GM23338 (cell line): ENCODE results near the gene BRD3.

ENCODE experiments used
- CREB1 ChIP-seq: fragments of 250-450 bp; sonication (Bioruptor Pico); IDR thresholded peaks from 2 replicates; pipeline ENCODE4 v1.5.0; 2020; ENCODE audit warnings: low read depth, mild to moderate bottlenecking, moderate library complexity
- ETS1 ChIP-seq: IDR thresholded peaks from 2 replicates; pipeline ENCODE4 v1.6.1; 2016; ENCODE audit warnings: antibody characterized with exemption
- EZH2 ChIP-seq: fragments of 200-600 bp; sonication (generic); IDR thresholded peaks from one replicate; pipeline ENCODE4 v1.8.0; 2017; ENCODE audit warnings: antibody characterized with exemption, mild to moderate bottlenecking, low read depth; ENCODE audit not compliant: unreplicated experiment
- EZH2phosphoT487 ChIP-seq: fragments of 200-600 bp; sonication (generic); IDR thresholded peaks from one replicate; pipeline ENCODE4 v1.8.1; 2018; ENCODE audit warnings: antibody characterized with exemption; ENCODE audit not compliant: unreplicated experiment
- JUNB ChIP-seq: IDR thresholded peaks from one replicate; pipeline ENCODE4 v1.6.1; 2016; ENCODE audit warnings: antibody characterized with exemption; ENCODE audit not compliant: unreplicated experiment
- POLR2AphosphoS5 ChIP-seq: IDR thresholded peaks from 2 replicates; pipeline ENCODE4 v1.6.1; 2016; ENCODE audit warnings: antibody characterized with exemption, low read depth
- STAT1 ChIP-seq: IDR thresholded peaks from one replicate; pipeline ENCODE4 v1.6.1; 2016; ENCODE audit warnings: antibody characterized with exemption; ENCODE audit not compliant: unreplicated experiment
- ZNF114 ChIP-seq: fragments of 250-450 bp; sonication (Bioruptor Pico); IDR thresholded peaks from 2 replicates; pipeline ENCODE4 v1.5.0; 2020; ENCODE audit warnings: mild to moderate bottlenecking, moderate library complexity
- ZNF331 ChIP-seq: fragments of 250-450 bp; sonication (Bioruptor Pico); IDR thresholded peaks from 2 replicates; pipeline ENCODE4 v1.5.0; 2020; ENCODE audit warnings: low read depth, mild to moderate bottlenecking, moderate library complexity
- TF ChIP-seq, protein P1 (sequence below), 2 experiments: fragments of 200-600 bp in 1 of 2; sonication (generic) in 1 of 2; conservative IDR thresholded peaks; 2 replicates each; pipeline versions ENCODE4 v1.5.1 to v1.6.1; 2016 to 2017; ENCODE audit warnings: antibody characterized with exemption in 2 of 2, low read depth in 2 of 2, mild to moderate bottlenecking in 2 of 2, moderate library complexity in 1 of 2
- TF ChIP-seq, protein P2 (sequence below): IDR thresholded peaks from one replicate; pipeline ENCODE4 v1.6.1; 2018; ENCODE audit warnings: antibody characterized with exemption; ENCODE audit not compliant: unreplicated experiment

DNA sequence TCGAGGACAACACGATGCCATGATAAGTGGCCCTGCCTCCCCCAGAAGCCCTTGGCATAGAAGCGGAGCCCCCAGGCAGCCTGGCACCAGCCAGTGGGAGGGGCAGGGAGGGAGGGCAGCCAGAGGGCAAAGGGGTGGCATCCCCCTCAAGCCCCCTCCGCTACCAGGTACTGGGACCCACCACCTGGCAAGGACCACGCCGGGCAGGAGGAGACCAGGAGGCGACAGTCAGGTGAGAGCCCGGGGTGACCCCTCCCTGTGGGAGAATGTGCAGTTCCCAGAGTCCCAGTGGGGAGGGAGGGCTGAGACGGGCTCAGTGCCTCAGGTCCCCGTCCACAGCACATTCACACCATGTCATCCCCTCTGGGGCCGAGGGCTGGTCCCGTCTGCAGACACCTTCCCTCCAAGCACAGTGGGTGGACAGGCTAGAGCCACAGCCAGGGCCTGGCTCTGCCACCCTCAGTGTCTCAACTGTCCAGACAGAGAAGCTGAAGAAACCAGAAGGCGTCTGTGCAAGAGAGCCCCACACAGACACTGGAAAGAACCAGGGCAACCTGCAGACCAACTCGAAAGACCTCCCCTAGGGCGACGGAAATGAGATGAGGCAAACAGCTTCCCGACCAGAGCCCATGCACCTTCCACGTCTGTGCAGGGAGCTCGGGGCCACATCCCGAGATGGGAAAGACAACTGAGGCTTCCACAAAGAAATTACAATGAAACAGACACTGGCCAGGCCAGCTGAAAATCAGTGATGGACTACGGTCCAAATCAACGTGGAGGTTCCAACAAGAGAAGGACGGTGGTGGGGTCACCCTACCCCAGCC lies 11.1 kb downstream of the BRD3 start:
- TF ChIP-seq, protein P1, sequence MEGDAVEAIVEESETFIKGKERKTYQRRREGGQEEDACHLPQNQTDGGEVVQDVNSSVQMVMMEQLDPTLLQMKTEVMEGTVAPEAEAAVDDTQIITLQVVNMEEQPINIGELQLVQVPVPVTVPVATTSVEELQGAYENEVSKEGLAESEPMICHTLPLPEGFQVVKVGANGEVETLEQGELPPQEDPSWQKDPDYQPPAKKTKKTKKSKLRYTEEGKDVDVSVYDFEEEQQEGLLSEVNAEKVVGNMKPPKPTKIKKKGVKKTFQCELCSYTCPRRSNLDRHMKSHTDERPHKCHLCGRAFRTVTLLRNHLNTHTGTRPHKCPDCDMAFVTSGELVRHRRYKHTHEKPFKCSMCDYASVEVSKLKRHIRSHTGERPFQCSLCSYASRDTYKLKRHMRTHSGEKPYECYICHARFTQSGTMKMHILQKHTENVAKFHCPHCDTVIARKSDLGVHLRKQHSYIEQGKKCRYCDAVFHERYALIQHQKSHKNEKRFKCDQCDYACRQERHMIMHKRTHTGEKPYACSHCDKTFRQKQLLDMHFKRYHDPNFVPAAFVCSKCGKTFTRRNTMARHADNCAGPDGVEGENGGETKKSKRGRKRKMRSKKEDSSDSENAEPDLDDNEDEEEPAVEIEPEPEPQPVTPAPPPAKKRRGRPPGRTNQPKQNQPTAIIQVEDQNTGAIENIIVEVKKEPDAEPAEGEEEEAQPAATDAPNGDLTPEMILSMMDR (conservative IDR thresholded peaks at IDR 0.05; ENCODE audit: low read depth in 2 of 2) = no peak
- no peak for TF ChIP-seq EZH2phosphoT487
- TF ChIP-seq, protein P2, sequence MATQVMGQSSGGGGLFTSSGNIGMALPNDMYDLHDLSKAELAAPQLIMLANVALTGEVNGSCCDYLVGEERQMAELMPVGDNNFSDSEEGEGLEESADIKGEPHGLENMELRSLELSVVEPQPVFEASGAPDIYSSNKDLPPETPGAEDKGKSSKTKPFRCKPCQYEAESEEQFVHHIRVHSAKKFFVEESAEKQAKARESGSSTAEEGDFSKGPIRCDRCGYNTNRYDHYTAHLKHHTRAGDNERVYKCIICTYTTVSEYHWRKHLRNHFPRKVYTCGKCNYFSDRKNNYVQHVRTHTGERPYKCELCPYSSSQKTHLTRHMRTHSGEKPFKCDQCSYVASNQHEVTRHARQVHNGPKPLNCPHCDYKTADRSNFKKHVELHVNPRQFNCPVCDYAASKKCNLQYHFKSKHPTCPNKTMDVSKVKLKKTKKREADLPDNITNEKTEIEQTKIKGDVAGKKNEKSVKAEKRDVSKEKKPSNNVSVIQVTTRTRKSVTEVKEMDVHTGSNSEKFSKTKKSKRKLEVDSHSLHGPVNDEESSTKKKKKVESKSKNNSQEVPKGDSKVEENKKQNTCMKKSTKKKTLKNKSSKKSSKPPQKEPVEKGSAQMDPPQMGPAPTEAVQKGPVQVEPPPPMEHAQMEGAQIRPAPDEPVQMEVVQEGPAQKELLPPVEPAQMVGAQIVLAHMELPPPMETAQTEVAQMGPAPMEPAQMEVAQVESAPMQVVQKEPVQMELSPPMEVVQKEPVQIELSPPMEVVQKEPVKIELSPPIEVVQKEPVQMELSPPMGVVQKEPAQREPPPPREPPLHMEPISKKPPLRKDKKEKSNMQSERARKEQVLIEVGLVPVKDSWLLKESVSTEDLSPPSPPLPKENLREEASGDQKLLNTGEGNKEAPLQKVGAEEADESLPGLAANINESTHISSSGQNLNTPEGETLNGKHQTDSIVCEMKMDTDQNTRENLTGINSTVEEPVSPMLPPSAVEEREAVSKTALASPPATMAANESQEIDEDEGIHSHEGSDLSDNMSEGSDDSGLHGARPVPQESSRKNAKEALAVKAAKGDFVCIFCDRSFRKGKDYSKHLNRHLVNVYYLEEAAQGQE = no peak
- no peak for TF ChIP-seq POLR2AphosphoS5
- no peak for TF ChIP-seq JUNB
- no peak for TF ChIP-seq EZH2
- TF ChIP-seq ZNF331 (CRISPR knock-in tag) = no peak
- TF ChIP-seq ETS1 = no peak
- TF ChIP-seq ZNF114 (CRISPR knock-in tag) = no peak
- TF ChIP-seq STAT1 = no peak
- TF ChIP-seq CREB1 (CRISPR knock-in tag) = no peak
